HG03575 (cell line): ENCODE results near the gene ODC1.
"Not testable (repeated sequence)": the region's sequence is repeated elsewhere in the genome, so short reads cannot be mapped to it uniquely, and the experiment has no call there.

Source experiments
- ATAC-seq: cut with Tn5 transposase; IDR thresholded peaks from one replicate; pipeline ENCODE4 v1.9.1; 2021; ENCODE audit not compliant: unreplicated experiment, insufficient number of reproducible peaks, low FRiP score; ENCODE audit errors: extremely low read depth

Gene ODC1

DNA sequence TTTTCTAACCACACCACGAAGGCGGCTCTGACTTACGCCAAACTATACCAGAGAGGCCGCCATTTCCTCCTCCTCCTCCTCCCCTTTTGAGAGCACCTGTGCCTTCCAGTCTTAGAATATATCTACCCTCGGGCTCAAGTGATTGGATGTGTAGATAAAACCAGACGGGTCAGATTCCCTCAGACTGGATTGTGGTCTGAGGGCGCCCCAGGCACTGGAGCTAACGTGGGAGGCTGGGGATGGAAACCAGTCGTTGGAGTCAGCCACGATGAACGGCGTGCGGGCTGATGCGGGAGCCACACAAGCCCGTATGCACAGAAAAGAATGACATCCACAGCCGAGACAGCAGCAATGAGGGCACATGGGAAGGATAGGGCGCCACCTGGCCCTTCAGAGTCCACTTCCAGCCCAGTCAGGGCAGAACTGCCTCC, 12.3 kb upstream of the ODC1 start:
- ATAC-seq = no peak

DNA sequence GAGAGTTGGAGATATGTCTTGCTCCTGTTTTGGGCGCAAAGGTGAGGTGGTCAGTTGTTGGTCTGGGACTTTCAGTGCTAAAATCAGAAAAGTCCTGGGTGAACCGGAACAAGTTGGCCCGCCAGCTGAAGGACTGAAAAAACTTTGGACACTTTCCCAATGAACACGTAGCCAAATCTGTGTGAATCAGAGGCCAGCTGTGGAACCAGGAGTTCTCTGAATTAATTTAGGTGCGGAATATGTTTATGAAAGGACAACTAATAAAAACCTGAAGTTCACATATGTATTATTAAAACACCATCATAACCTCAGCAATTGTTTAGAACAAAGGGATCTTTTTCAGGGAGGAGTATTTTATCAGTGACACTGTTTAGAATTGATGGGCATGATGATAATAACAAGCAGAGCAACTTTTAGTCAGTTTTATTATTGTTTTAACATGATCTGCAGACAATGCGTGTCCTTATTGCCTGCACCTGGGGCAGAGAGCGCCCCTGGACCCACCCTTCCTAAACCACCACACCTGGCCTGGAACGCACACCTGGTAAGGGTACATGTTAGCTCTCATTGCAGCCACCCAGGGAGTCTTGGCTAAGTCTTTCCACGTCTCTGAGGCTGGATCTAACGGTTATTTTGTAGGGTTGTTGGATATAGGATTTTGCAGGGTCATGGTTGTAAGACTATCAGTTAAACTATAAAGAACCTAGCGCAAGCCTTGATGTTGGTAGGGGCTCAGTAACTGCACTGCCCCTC, 9.9 kb upstream of the ODC1 start:
- ATAC-seq = no peak

DNA sequence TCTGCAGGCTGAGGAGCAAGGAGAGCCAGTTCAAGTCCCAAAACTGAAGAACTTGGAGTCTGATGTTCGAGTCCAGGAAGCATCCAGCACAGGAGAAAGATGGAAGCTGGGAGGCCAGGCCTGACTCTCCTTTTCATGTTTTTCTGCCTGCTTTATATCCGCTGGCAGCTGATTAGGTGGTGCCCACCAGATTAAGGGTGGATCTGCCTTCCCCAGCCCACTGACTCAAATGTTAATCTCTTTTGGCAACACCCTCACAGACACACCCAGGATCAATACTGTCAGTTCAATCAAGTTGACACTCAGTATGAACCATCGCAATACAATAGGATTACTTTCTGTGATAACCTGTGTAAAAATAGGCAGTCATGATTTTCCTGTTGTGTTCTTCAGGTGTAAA, 9.1 kb upstream of the ODC1 start:
- ATAC-seq = not testable (repeated sequence)

DNA sequence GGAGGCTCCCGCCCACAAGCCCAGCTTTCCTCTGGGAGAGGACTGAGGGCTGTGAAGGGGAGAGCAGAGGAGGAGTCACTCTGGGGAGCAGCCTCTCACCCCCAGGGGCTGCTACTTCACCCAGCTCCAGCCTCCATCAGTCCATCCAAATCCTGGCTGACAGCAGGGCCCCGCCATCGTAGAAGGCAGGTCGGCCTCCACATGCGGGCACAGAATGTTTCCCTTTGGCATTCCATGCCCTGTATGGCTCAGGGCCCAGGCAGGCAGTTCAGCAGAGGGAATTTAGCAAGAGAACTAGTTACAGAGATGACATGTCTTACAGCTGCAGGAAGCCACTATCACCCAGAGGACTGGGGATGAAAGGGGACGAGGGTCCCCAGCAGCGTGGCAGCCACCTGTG, 6.4 kb upstream of the ODC1 start:
- ATAC-seq = no peak

DNA sequence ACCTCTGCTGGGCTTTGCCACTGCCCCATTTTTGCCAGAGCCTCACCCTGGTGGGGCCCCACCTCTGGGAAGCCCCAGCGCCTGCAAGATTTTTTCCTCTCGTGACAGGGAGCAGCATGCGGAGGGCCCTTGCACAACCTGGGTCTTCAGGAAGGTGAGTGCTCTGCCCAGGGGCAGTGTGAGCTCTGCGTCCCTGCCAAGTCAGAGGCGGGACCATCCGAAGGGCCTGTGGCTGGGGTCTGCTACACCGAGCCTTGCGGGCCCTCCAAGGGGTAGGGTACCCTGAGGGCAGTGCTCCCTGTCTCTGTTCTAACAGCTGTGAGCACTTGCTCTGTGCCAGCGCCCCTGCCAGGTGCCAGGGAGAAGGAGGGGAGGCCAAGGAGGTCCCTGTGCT, 5.8 kb upstream of the ODC1 start:
- no peak for ATAC-seq

DNA sequence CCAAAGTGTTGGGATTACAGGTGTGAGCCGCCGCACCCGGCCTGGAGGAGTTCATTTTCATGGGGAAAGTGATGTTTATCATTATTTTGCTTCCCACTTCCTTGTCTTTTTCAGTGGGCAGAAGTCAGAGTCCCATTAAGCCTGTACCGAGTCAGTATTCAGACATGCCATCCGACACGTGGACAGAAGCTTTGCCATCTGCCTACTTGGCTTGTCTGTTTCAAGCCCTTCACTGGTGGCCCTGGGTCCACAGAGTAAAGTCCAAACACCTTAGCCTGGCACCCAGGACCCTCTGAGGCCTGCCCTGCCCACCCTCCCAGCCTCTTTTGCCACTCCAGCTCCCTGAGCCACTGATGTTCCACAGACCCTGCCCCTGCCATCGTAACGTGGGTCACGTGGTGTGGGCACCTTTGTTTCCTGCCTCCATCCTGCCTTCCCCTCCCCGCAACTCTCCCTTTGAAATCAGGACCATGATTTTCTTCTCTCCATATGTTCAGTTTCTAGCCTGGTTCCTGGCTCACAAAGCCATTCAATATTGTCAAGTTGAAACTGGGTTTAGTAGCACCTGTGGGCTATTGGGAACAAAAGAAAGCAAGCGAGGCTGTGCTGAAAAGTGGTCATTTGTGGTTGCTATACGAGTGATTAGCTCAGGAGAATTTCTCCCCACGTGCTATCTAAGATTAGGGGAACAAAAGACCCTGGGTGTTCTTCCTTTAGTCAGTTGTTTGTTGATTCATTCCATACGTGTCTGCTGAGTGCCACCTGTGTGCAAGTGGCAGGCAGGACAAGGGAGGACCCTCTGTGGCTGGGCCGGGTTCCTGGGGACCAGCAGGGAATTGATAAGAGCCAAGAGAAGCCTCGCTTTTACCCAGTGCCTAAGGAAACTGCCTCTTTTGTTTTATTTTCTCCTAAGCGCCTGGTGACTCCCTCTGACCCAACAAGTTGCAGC, 5.1 kb upstream of the ODC1 start:
- ATAC-seq = no peak

DNA sequence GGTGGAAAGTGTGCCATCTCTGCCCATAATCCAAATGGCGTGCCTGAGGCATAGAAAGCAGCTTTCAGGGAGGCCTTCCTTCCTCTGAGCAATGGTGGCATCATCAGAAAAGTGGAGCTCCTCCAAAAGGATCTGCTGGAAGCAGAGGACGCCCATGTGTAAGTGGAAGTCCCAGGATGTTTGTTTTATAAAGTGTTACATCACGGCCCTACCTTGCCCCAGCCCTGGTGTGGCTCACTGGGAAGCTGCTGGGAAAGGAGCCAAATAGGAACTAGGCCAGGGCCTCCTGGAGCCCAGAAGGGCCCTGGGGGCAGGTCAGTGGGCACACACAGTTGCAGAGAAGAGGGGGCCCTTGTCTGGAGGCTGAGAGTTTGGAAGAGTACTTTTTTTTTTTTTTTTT, 4.2 kb upstream of the ODC1 start:
- no peak for ATAC-seq

DNA sequence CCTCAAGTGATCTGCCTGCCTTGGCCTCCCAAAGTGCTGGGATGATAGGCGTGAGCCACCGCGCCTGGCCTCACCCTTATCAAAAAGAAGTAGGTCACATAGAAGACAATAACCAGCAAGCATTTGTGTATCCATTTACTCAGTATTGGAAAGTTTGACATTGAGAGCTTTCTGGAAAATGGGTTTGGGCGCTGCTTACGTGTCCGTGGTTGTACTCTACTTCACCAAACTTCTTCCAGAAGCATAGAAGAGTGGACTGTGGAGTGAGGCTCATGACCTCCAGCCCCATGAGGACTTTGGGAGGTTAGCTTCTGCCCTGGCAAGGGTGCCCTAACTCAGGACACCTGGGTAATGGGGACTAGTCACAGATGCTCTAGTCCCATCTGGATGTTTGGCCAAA, 3.7 kb upstream of the ODC1 start:
- no peak for ATAC-seq

DNA sequence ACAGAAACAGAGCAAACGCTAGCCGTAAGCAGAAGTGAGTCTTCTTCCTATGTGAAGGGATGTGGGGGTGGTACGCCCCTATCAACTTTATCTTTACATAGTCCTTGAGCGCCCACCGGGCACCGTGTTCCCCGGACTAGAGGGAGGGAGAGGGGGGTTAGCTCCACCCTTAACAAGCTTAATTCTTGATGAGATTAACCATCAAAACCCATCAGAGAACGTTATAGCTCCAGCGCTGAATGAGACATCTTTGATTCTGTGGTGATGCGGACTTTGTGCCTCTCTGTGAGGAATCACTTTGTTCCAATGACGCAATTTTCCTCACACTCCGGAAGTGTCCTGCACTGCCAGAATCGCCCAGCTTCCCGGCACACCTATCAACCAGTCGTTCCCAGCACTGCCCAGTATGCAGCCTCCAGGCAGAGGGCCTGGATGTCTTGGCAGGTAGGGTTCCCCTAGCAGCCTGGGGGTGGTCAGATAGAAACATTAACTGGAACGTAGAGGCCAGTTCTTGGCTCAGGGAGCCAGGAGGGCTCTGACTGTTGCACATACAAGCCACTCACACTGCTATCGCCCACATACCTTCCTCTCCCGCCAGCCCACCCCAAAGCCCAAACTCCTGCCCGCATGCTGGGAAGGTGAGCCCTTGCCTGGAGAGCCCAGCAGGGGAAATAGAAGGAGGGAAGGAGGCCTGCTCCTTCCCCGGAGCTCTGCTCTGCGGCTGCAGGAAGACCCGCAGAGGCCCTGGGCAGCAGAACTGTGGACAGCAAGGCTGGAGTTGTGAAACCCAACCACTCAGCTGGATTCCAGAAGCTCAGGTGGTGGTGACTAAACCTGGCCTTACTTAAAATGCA, 1.9 kb upstream of the ODC1 start:
- ATAC-seq = no peak

DNA sequence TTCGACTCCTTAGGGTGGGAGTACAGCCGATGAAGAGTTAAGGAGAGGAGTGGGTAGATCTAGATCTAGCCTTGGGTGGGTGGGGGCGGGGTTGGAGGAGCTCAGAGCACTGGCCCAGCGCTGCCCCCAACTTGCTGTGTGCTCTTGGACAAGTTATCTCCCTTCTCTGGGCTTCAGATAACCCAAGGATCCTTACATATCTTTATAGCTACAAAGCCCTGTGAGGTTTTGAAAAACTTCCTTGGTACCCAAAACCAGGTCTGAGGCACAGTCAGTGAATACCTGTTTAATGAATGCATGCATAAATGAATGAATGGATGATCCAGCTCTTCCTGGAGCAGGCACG, 1.3 kb upstream of the ODC1 start:
- ATAC-seq = no peak

DNA sequence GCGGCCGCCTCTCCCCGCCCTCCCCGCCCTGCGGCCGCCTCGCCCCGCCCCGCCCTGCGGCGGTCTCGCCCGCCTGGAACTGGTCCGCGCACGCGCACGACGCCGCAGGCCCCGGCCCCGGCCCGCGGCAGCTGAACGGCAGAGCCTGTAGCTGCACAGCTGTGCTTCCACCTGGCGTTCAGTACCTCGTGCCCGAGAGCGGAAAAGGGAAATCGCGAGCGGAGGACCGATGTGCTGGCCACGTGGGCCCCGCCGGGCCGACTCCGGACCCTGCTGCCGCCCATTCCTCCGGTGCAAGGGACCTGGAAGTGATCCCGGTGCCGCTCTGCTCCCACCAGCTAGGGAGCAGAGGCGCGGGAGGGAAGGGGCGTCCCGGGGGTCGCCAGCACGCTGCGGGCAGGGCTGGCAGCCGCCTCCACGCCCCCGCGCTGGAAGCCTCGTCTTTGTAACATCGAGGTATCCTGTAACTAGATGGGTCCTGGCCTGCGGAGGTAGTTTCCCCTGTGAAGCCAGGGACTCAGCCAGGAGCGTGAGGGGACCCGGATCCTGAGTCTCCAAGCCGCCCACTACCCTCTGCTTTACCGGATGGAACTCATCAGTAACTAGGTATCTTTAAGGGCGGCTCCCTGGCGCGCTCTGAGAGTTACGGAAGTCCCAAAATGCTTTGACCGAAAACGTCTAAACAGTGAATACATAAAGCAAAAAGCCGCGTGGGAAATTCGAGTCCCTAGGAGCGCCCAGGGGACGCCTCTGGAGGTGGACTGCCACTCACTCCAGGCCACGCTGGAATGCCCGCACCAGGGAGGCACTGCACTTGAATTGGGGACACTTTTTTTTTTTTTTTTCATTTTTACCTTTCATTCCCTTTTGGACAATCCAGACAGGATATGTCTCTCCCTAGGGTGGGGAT, 704 bp upstream of the ODC1 start:
- peak; percentile 33 for ATAC-seq

DNA sequence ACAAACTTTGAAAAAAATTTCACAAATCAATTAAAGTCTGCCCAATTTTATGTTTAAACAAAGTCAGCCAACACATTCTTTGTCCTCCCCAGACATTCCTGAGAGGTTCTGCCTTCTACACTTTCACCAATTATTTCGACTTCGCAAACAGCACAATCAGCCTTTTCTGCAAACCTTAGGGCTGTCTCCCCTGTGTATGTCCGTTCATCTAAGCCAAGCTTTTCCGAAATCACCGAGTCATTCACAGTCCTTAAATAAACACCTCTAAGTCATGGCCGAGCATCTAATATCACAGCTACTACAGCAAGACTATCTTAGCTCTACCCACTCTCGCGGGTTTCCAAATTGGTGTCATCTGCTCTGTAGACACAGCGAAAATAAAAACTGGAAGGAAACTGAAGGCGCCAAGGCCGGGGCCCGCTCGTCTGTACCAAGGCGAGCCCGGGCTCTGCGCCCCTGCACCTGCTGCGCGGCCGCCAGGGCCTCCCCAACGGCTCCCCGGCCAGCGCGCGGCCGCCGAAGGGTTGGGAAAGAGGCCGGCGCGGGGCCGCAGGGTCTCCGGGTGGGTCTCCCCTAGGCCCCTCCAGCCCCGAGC, 730 bp downstream of the ODC1 start:
- peak; percentile 7 for ATAC-seq

DNA sequence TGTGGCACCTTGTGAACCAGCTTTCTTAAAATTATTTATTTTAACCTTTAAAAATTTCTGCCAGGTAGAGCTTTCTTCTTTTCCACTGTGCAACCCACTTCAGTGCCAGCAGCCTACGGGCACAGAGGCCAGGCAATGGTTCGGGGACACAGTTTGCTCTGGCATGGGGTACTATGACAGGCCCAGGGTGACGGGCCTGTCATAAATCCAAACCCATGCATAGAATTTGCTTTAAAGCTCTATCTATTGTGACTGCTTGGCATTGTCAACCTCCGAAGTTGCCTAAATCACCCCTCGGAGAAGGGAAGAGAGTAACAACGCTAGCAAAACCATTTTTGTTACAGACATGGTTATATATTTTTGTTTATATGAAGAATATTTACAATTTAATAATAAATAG, 1.5 kb downstream of the ODC1 start:
- no peak for ATAC-seq

DNA sequence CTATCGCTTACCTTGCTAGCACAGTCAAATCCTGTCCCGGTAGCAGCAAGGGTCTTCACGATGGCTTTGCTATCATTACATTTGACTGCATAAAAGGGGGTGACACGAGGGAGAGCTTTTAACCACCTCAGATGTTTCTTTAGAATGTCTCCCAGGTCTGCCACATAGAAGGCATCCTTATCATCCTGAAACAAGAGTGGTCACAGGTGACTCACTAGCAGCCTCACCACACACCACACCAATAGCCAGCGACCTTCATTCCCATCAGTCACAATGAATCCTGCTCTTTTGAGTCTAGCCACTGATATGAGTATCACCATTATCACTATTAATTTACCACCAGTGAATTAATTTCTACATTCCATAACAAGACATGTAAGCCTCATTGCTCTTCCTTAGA, 3.7 kb downstream of the ODC1 start:
- ATAC-seq = no peak

DNA sequence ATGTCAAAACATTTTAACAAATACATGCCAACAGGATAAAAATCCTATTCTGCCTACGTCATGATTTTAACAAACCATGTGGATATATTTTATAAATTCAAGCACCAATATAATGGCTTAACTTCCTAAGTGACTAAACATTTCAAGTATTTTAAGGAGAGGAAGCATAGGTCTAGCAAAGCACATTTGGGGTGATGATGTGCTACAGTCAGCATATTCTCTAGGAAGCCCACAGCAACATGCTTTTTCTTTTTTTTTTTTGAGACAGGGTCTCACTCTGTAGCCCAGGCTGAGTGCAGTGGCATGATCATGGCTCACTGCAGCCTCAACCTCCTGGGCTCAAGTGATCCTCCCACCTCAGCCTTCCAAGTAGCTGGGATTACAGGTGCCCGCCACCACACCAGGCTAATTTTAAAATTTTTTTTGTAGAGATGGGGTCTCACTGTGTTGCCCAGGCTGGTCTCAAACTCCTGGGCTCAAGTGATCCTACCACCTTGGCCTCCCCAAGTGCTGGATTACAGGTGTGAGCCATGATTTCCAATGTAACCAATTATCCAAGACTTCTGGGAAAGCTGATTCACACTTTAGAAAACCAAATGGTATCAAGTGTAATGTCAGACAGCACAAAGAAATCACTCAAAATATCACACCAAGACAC, 5.5 kb downstream of the ODC1 start:
- not testable (repeated sequence) for ATAC-seq

DNA sequence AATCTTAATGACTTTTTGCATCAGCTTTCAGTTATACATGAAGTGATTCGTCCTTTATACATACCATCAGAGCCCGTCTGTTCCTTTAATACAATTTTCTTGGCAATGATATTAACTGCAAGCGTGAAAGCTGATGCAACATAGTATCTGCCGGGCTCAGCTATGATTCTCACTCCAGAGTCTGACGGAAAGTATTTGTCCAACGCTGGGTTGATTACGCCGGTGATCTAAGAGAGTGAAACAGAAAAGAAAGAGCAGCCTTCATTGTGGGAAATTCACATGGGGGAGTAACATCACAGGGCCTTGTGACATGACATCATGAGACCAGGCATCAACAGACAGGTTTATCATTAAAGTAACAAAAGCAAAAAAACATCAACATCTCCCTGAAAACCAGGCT, 6.2 kb downstream of the ODC1 start:
- ATAC-seq = no peak

DNA sequence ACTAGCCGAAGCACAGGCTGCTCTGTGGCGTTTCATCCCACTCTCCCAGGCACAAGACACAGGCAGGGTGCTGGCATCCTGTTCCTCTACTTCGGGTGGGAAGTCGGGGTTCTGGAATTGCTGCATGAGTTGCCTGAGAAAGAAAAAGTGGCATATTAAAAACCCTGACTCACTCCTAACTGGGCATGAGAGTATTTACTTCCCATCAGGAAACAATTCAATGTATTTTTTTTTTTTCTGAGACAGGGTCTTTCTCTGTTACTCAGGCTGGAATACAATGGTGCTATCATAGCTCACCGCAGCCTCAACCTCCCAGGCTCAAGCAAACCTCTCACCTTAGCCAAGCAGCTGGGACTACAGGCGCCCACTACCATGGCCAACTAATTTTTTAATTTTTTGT, 7.4 kb downstream of the ODC1 start:
- ATAC-seq = no peak

DNA sequence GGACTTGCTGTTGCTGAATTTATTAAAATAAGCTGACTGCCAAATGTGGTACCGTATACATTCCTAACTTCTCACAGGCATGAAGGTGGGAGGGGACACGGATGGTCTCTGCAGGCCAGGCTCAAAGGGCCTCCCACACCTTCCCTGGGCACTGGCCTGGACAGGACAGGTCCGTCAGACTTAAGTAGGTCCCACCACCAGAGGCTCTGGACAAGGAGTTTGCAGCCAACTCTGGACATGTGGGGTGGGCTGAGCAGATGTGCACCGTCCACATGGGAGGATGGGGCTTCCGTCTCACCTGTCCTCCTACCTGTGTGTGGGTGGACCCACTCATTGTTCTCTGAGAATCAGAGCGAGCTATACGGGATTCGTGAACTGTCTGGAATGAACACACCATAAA, 8.2 kb downstream of the ODC1 start:
- ATAC-seq = no peak
